OCI-LY3 (cell line): Measurements from ENCODE around the gene BMPR1B.

Experiments
- H2AFZ ChIP-seq: fragments of 200-600, 300-600 bp; shearing (Covaris generic); 2 replicates; pipeline ENCODE4 v1.6.0; 2014; ENCODE audit warnings: antibody characterized with exemption, low read depth, low read length
- H3K27ac ChIP-seq: fragments of 200-600, 300-600 bp; sonication (generic); 2 replicates; pipeline ENCODE4 v1.5.1; 2014; ENCODE audit warnings: mild to moderate bottlenecking, low read length, moderate library complexity, mixed read lengths
- H3K27me3 ChIP-seq: fragments of 200-600, 300-600 bp; sonication (generic); 2 replicates; pipeline ENCODE4 v1.6.1; 2014; ENCODE audit warnings: low read depth, low read length, mixed read lengths
- H3K36me3 ChIP-seq: fragments of 200-600, 300-600 bp; sonication (generic); replicated peaks from 2 replicates; pipeline ENCODE3; 2014; ENCODE audit warnings: low read depth, low read length, mixed read lengths
- H3K4me1 ChIP-seq: fragments of 300-600, 200-600 bp; sonication (generic); 2 replicates; pipeline ENCODE4 v1.6.1; 2014; ENCODE audit warnings: low read length, mixed read lengths
- H3K4me2 ChIP-seq: fragments of 200-600, 300-600 bp; sonication (generic); 2 replicates; pipeline ENCODE4 v1.6.1; 2014; ENCODE audit warnings: low read length, mixed read lengths
- H3K4me3 ChIP-seq: fragments of 300-600, 200-600 bp; sonication (generic); 2 replicates; pipeline ENCODE4 v1.5.1; 2014; ENCODE audit warnings: antibody characterized with exemption, mild to moderate bottlenecking, low read length, moderate library complexity
- H3K79me2 ChIP-seq: fragments of 300-600, 200-600 bp; shearing (Covaris generic); 2 replicates; pipeline ENCODE4 v1.6.1; 2014; ENCODE audit warnings: mild to moderate bottlenecking, low read length, mixed read lengths
- H3K9ac ChIP-seq: fragments of 300-600, 200-600 bp; shearing (Covaris generic); 2 replicates; pipeline ENCODE4 v1.6.0; 2014; ENCODE audit warnings: mild to moderate bottlenecking, low read length, moderate library complexity
- H3K9me3 ChIP-seq: fragments of 200-600, 300-600 bp; shearing (Covaris generic); 2 replicates; pipeline ENCODE4 v1.6.1; 2014; ENCODE audit warnings: low read length, mixed read lengths; ENCODE audit not compliant: insufficient read depth
- H4K20me1 ChIP-seq: fragments of 200-600, 300-600 bp; sonication (generic); 2 replicates; pipeline ENCODE4 v1.6.1; 2016; ENCODE audit warnings: low read length, mixed read lengths; ENCODE audit not compliant: insufficient read depth
- EZH2phosphoT487 ChIP-seq: fragments of 200-600 bp; shearing (Covaris generic); IDR thresholded peaks from 2 replicates; pipeline ENCODE4 v1.6.1; 2018; ENCODE audit warnings: antibody characterized with exemption, mixed run types, low read depth
- TF ChIP-seq, protein P1 (sequence below): fragments of 200-600, 300-600 bp; sonication (generic); IDR thresholded peaks from 2 replicates; pipeline ENCODE4 v1.5.1; 2014; ENCODE audit warnings: antibody characterized with exemption, low read length, low read depth

Gene BMPR1B

DNA sequence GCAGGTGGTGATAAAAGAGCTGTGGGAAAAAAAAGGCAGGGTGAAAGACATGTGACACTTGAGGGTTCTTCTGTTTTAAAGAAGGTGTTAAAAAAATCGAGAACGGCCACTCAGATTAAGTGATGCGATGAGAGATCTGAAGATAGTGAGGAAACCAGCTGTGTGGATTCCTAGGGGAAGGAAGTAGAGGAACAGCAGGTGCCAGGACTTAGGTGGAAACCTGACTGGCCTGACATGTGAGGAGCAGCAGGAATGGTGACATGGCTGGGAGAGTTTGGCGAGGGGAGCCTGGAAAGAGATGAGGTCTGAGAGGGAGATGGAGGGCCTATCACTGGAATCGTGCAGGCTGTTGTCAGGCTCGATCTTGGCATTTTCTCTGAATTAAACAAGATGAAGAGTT is 55.5 kb downstream of the BMPR1B start:
- Histone ChIP-seq H3K9me3 (no peaks in the 10 kb centered on the region), H2AFZ (no peak overlapping the region), H3K9ac (no peak overlapping the region), H3K4me3 (no peak overlapping the region), H3K27me3 (no peaks in the 10 kb centered on the region), H3K4me1 (no peaks in the 10 kb centered on the region), H3K27ac (no peak overlapping the region), H4K20me1 (no peaks in the 10 kb centered on the region), H3K79me2 (no peaks in the 10 kb centered on the region), H3K4me2 (no peak overlapping the region), H3K36me3 (no peaks in the 10 kb centered on the region)
- no peak for TF ChIP-seq EZH2phosphoT487
- TF ChIP-seq, protein P1, sequence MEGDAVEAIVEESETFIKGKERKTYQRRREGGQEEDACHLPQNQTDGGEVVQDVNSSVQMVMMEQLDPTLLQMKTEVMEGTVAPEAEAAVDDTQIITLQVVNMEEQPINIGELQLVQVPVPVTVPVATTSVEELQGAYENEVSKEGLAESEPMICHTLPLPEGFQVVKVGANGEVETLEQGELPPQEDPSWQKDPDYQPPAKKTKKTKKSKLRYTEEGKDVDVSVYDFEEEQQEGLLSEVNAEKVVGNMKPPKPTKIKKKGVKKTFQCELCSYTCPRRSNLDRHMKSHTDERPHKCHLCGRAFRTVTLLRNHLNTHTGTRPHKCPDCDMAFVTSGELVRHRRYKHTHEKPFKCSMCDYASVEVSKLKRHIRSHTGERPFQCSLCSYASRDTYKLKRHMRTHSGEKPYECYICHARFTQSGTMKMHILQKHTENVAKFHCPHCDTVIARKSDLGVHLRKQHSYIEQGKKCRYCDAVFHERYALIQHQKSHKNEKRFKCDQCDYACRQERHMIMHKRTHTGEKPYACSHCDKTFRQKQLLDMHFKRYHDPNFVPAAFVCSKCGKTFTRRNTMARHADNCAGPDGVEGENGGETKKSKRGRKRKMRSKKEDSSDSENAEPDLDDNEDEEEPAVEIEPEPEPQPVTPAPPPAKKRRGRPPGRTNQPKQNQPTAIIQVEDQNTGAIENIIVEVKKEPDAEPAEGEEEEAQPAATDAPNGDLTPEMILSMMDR, result no peak

DNA sequence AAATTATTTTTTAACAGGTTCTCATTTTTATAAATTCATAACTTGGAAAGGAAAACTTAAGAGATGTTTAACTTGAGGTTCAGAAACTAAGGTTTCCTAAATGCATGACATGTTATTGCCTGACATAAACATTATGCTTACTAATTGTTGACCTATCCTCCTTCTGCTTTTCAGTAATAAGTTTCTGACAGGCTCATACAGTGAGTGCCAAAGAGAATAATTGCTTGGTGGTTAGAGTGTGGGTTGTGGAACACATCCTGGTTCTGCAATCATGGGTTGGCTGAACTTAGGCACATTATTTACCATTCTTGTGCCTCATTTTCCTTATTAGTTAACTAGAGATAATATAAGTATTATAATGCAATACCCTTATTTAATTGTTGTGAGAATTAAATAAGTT is 56.5 kb downstream of the BMPR1B start:
- Histone ChIP-seq H3K27ac (no peak overlapping the region), H3K4me2 (no peak overlapping the region), H4K20me1 (no peaks in the 10 kb centered on the region), H3K4me1 (no peaks in the 10 kb centered on the region), H2AFZ (no peak overlapping the region), H3K36me3 (no peaks in the 10 kb centered on the region), H3K4me3 (no peak overlapping the region), H3K9me3 (no peaks in the 10 kb centered on the region), H3K79me2 (no peaks in the 10 kb centered on the region), H3K27me3 (no peaks in the 10 kb centered on the region), H3K9ac (no peak overlapping the region)
- no peak for TF ChIP-seq EZH2phosphoT487
- TF ChIP-seq, protein P1, result no peak

DNA sequence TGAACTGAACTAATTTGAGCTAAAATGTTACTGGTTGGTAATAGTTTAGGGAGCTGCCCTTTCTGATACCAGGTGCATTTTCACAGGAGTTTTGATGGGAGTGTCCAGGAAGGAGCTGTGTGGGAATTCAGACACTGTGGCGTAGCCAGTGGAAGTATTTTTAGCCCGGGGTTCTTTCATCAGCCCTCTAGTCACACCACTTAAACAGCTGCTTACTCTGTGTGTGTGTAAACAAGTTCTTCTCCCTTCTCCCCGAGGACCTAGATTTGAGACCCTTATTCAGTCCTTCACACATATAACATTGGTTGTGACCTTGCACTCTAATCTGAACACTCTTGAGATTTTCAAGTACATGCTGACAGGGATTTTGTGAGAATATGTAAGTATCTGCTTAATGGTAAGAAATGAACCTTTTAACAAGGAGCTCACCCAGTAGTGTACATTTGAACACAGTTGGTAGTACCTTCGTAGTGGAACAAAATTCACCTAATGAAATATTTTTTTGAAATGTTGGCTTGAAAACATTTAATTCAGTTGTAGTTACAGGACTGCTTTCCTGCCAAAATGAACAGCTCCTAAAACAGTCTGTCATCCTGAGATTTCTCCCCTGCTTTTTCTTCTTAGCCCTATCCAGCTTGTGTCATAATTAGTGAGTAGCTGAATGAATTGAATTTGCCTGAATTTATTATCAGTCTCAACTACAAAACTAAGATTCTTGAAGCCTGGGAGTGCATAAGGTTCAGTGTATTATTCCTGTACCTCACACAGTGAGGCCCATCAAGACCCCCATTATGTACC is 61.8 kb downstream of the BMPR1B start:
- Histone ChIP-seq H4K20me1 (no peaks in the 10 kb centered on the region), H3K4me3 (no peak overlapping the region), H2AFZ (no peak overlapping the region), H3K9me3 (no peaks in the 10 kb centered on the region), H3K27ac (no peak overlapping the region), H3K27me3 (no peaks in the 10 kb centered on the region), H3K36me3 (no peaks in the 10 kb centered on the region), H3K4me2 (no peak overlapping the region), H3K9ac (no peak overlapping the region), H3K79me2 (no peaks in the 10 kb centered on the region), H3K4me1 (no peaks in the 10 kb centered on the region)
- TF ChIP-seq, protein P1, result no peak
- TF ChIP-seq EZH2phosphoT487, result no peak

DNA sequence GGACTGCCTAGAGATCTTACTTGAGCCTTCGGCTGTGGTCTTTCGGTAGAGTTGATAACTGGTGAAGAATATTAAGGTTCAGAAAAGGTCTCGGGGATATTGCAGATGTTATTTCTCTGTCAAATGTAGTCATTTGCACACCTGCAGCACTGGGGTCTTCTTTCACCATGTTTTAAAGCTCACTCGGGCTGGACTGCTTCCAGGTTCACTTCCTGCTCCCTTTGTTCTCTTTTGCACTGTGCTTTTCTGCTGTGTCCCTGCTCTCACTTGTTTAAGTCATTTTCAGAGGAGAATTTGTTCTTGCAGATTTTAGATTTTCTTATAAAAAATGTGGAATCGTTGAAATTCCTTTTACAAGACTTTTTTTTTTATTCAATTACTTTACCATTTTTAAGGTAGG is 68.5 kb downstream of the BMPR1B start:
- no peak overlapping the region for H3K27ac ChIP-seq

More for the DNA sequence above, 68.5 kb downstream of the BMPR1B start:
- H3K9ac ChIP-seq, result no peak overlapping the region
- H3K79me2 ChIP-seq, result no peaks in the 10 kb centered on the region
- H3K4me3 ChIP-seq, result no peak overlapping the region
- no peaks in the 10 kb centered on the region for H3K36me3 ChIP-seq
- H3K4me2 ChIP-seq, result no peak overlapping the region
- no peaks in the 10 kb centered on the region for H3K27me3 ChIP-seq
- TF ChIP-seq, protein P1, result no peak
- no peak for TF ChIP-seq EZH2phosphoT487
- H2AFZ ChIP-seq, result no peak overlapping the region
- no peaks in the 10 kb centered on the region for H3K4me1 ChIP-seq
- no peaks in the 10 kb centered on the region for H4K20me1 ChIP-seq
- H3K9me3 ChIP-seq, result no peaks in the 10 kb centered on the region
